SK-N-SH treated with all-trans-retinoic acid at 6 μM for 48 hours (cell line): ENCODE data around the gene GPR65.

Experiments
- ATAC-seq: fragments of 200-7000 bp; cut with Tn5 transposase; 3 replicates; pipeline ENCODE4 v1.9.1; 2020; ENCODE audit warnings: mild to moderate bottlenecking, moderate library complexity
- ARNTL ChIP-seq: fragments of 450-650 bp; formaldehyde crosslinking; IDR thresholded peaks from 2 replicates; pipeline ENCODE4 v1.5.0; 2020; ENCODE audit warnings: low read depth, mild to moderate bottlenecking, moderate library complexity, borderline replicate concordance
- BACH2 ChIP-seq: fragments of 250-450 bp; sonication (Bioruptor Pico); IDR thresholded peaks from 2 replicates; pipeline ENCODE4 v1.9.0; 2021; ENCODE audit warnings: mild to moderate bottlenecking, borderline replicate concordance
- CREB5 ChIP-seq: fragments of 250-450 bp; sonication (Bioruptor Pico); IDR thresholded peaks from 2 replicates; pipeline ENCODE4 v1.5.1; 2020; ENCODE audit warnings: low read depth, mild to moderate bottlenecking, moderate library complexity
- CSDC2 ChIP-seq: fragments of 250-450 bp; sonication (Bioruptor Pico); IDR thresholded peaks from 2 replicates; pipeline ENCODE4 v1.5.0; 2020; ENCODE audit warnings: mild to moderate bottlenecking, moderate library complexity
- CSRNP3 ChIP-seq: fragments of 250-450 bp; sonication (Bioruptor Pico); IDR thresholded peaks from 2 replicates; pipeline ENCODE4 v1.5.1; 2021; ENCODE audit warnings: mild to moderate bottlenecking, moderate library complexity
- ESRRG ChIP-seq: fragments of 250-450 bp; sonication (Bioruptor Pico); IDR thresholded peaks from 2 replicates; pipeline ENCODE4 v1.6.1; 2021; ENCODE audit warnings: mild to moderate bottlenecking
- GLIS3 ChIP-seq: fragments of 250-450 bp; sonication (Bioruptor Pico); IDR thresholded peaks from 2 replicates; pipeline ENCODE4 v1.5.0; 2020; ENCODE audit warnings: mild to moderate bottlenecking, moderate library complexity
- ISL1 ChIP-seq: fragments of 250-450 bp; sonication (Bioruptor Pico); IDR thresholded peaks from 2 replicates; pipeline ENCODE4 v2.1.2; 2022; ENCODE audit warnings: mild to moderate bottlenecking, moderate library complexity
- OSR1 ChIP-seq: fragments of 250-450 bp; sonication (Bioruptor Pico); IDR thresholded peaks from 2 replicates; pipeline ENCODE4 v1.8.0; 2022; ENCODE audit warnings: moderate library complexity, mild to moderate bottlenecking, inconsistent platforms
- PATZ1 ChIP-seq: fragments of 250-450 bp; sonication (Bioruptor Pico); IDR thresholded peaks from 2 replicates; pipeline ENCODE4 v1.8.0; 2020; ENCODE audit warnings: mild to moderate bottlenecking, moderate library complexity, borderline replicate concordance
- POU6F1 ChIP-seq: fragments of 250-450 bp; sonication (Bioruptor Pico); IDR thresholded peaks from 2 replicates; pipeline ENCODE4 v1.8.0; 2021; ENCODE audit warnings: low read depth, mild to moderate bottlenecking, moderate library complexity, borderline replicate concordance
- PPARA ChIP-seq: fragments of 250-450 bp; sonication (Bioruptor Pico); IDR thresholded peaks from 2 replicates; pipeline ENCODE4 v1.5.0; 2020; ENCODE audit warnings: mild to moderate bottlenecking, borderline replicate concordance
- RARB ChIP-seq: fragments of 250-450 bp; sonication (Bioruptor Pico); IDR thresholded peaks from 2 replicates; pipeline ENCODE4 v1.8.0; 2021; ENCODE audit warnings: mild to moderate bottlenecking, moderate library complexity
- SNAI2 ChIP-seq: fragments of 250-450 bp; sonication (Bioruptor Pico); IDR thresholded peaks from 2 replicates; pipeline ENCODE4 v1.5.0; 2020; ENCODE audit warnings: mild to moderate bottlenecking, moderate library complexity
- TCF4 ChIP-seq: fragments of 250-450 bp; sonication (Bioruptor Pico); IDR thresholded peaks from 2 replicates; pipeline ENCODE4 v1.8.0; 2021; ENCODE audit warnings: mild to moderate bottlenecking, moderate library complexity, borderline replicate concordance
- TOX ChIP-seq: fragments of 250-450 bp; sonication (Bioruptor Pico); IDR thresholded peaks from 2 replicates; pipeline ENCODE4 v1.8.0; 2021; ENCODE audit warnings: mild to moderate bottlenecking, moderate library complexity, borderline replicate concordance
- TSHZ2 ChIP-seq: fragments of 250-450 bp; sonication (Bioruptor Pico); IDR thresholded peaks from 2 replicates; pipeline ENCODE4 v1.5.0; 2020; ENCODE audit warnings: mild to moderate bottlenecking, moderate library complexity
- ZC3H10 ChIP-seq: fragments of 250-450 bp; sonication (Bioruptor Pico); IDR thresholded peaks from 2 replicates; pipeline ENCODE4 v1.5.1; 2021; ENCODE audit warnings: mild to moderate bottlenecking, moderate library complexity
- ZFP3 ChIP-seq: fragments of 250-450 bp; sonication (Bioruptor Pico); IDR thresholded peaks from 2 replicates; pipeline ENCODE4 v1.5.0; 2020; ENCODE audit warnings: mild to moderate bottlenecking, moderate library complexity
- ZFP30 ChIP-seq: fragments of 450-650 bp; formaldehyde crosslinking; IDR thresholded peaks from 2 replicates; pipeline ENCODE4 v1.5.0; 2022; ENCODE audit warnings: mild to moderate bottlenecking, moderate library complexity
- ZNF565 ChIP-seq: fragments of 450-650 bp; formaldehyde crosslinking; conservative IDR thresholded peaks from 2 replicates; pipeline ENCODE4 v1.5.0; 2020; ENCODE audit warnings: low read depth, mild to moderate bottlenecking, moderate library complexity
- ZNF70 ChIP-seq: fragments of 450-650 bp; formaldehyde crosslinking; IDR thresholded peaks from 2 replicates; pipeline ENCODE4 v1.5.0; 2020; ENCODE audit warnings: mild to moderate bottlenecking, moderate library complexity
- ZNF8 ChIP-seq: fragments of 450-650 bp; formaldehyde crosslinking; IDR thresholded peaks from 2 replicates; pipeline ENCODE4 v1.5.0; 2020; ENCODE audit warnings: mild to moderate bottlenecking, moderate library complexity

GPR65 gene

GRCh38 chr14:87998482-87998881 is 6.5 kb upstream of the GPR65 start (continued):
- TF ChIP-seq PATZ1 (CRISPR knock-in tag), result no peak
- TF ChIP-seq SNAI2 (CRISPR knock-in tag), result no peak
- no peak for TF ChIP-seq ZFP3 (CRISPR knock-in tag)

GRCh38 chr14:87999277-87999676 is 5.7 kb upstream of the GPR65 start:
- no peak for ATAC-seq
- TF ChIP-seq ZFP30 (CRISPR knock-in tag) (no peak), RARB (CRISPR knock-in tag) (no peak), ISL1 (CRISPR knock-in tag) (no peak), OSR1 (CRISPR knock-in tag) (no peak), POU6F1 (CRISPR knock-in tag) (no peak), PPARA (no peak), TSHZ2 (CRISPR knock-in tag) (no peak)

- ATAC-seq, result no peak
- no peak for TF ChIP-seq TCF4 (CRISPR knock-in tag)
- no peak for TF ChIP-seq ZC3H10
- TF ChIP-seq ZNF70, result no peak
- TF ChIP-seq ARNTL (CRISPR knock-in tag), result no peak
- TF ChIP-seq ZFP30 (CRISPR knock-in tag), result no peak
- TF ChIP-seq ZFP3 (CRISPR knock-in tag), result no peak
- TF ChIP-seq CREB5 (CRISPR knock-in tag), result no peak
- TF ChIP-seq ESRRG (CRISPR knock-in tag), result no peak
- TF ChIP-seq SNAI2 (CRISPR knock-in tag), result no peak
- TF ChIP-seq TOX (CRISPR knock-in tag), result no peak
Measured at GRCh38 chr14:88002421-88003075, 2.4 kb upstream of the GPR65 start.

GRCh38 chr14:88003425-88003824 is 1.5 kb upstream of the GPR65 start:
- TF ChIP-seq ZFP30 (CRISPR knock-in tag) (no peak), BACH2 (CRISPR knock-in tag) (no peak), ZNF565 (CRISPR knock-in tag) (no peak), PATZ1 (CRISPR knock-in tag) (no peak), RARB (CRISPR knock-in tag) (no peak), ZNF70 (no peak), ZC3H10 (no peak), CSRNP3 (CRISPR knock-in tag) (no peak), CSDC2 (CRISPR knock-in tag) (no peak), SNAI2 (CRISPR knock-in tag) (no peak), ISL1 (CRISPR knock-in tag) (no peak), TOX (CRISPR knock-in tag) (no peak), CREB5 (CRISPR knock-in tag) (no peak), ZFP3 (CRISPR knock-in tag) (no peak), GLIS3 (CRISPR knock-in tag) (no peak), ESRRG (CRISPR knock-in tag) (no peak), ZNF8 (CRISPR knock-in tag) (no peak)
- TF ChIP-seq, all 23 proteins: peak for 0
- no peak for ATAC-seq
